ENCODE results near the gene TENT5D. TPM values are rescaled to one million over a fixed set of nuclear protein-coding genes. Genes with fewer than 3 reads are reported as not detected.

TENT5D gene
- total RNA-seq, 3 donors from 2014 or later (not counting 1 experiment from before 2014, with no cell fraction given), result not detected

- Histone ChIP-seq H3K36me3 (ENCODE audit: control insufficient read depth, insufficient read depth, low read length) (no peaks in the 10 kb centered on the region), H3K27me3 (ENCODE audit: control insufficient read depth, insufficient read depth, low read length) (no peaks in the 10 kb centered on the region), H3K4me3 (ENCODE audit: low read length) (no peak overlapping the region), H3K9me3 (ENCODE audit: control insufficient read depth, insufficient read depth, low read length) (no peaks in the 10 kb centered on the region), H3K4me1 (ENCODE audit: control insufficient read depth, insufficient read depth, low read length) (no peaks in the 10 kb centered on the region), H3K27ac (ENCODE audit: low read length) (no peak overlapping the region)
- 83% methylated on average over 3 of the region's 3 CpGs for WGBS (ENCODE audit: insufficient coverage)
- Mint-ChIP-seq H3K4me3 (no peak overlapping the region), H3K27ac (no peak overlapping the region), H3K36me3 (no peaks in the 10 kb centered on the region), H3K27me3 (ENCODE audit: low read depth in 2 of 2) (no peaks in the 10 kb centered on the region), H3K4me1 (no peaks in the 10 kb centered on the region), H3K9me3 (peaks cover 3 to 8% of the 10 kb centered on the region in 2 donors)
- intact Hi-C loops (cut with micrococcal nuclease), result no loop called here
- DNase-seq (no peak), ATAC-seq (no peak)
- no peak for TF ChIP-seq CTCF (IDR thresholded peaks at IDR 0.05)
These were observed 2.8 kb downstream of the TENT5D start for GRCh38 chrX:80423000-80423399.

- Mint-ChIP-seq H3K27me3 (ENCODE audit: low read depth in 2 of 2) (no peaks in the 10 kb centered on the region), H3K4me3 (no peak overlapping the region), H3K9me3 (peaks cover 3 to 8% of the 10 kb centered on the region in 2 donors), H3K36me3 (no peaks in the 10 kb centered on the region), H3K27ac (no peak overlapping the region), H3K4me1 (no peaks in the 10 kb centered on the region)
- no peak for TF ChIP-seq CTCF (IDR thresholded peaks at IDR 0.05)
- no peaks in the 10 kb centered on the region for H3K4me1 ChIP-seq (ENCODE audit: control insufficient read depth, insufficient read depth, low read length)
- ATAC-seq, result no peak
- intact Hi-C loops (cut with micrococcal nuclease), result no loop called here
- no peaks in the 10 kb centered on the region for H3K9me3 ChIP-seq (ENCODE audit: control insufficient read depth, insufficient read depth, low read length)
- WGBS (ENCODE audit: insufficient coverage), result 65% methylated on average over 2 of the region's 2 CpGs
- H3K4me3 ChIP-seq (ENCODE audit: low read length), result no peak overlapping the region
- no peaks in the 10 kb centered on the region for H3K36me3 ChIP-seq (ENCODE audit: control insufficient read depth, insufficient read depth, low read length)
- DNase-seq, result no peak
- no peaks in the 10 kb centered on the region for H3K27me3 ChIP-seq (ENCODE audit: control insufficient read depth, insufficient read depth, low read length)
- no peak overlapping the region for H3K27ac ChIP-seq (ENCODE audit: low read length)
These were observed 3.5 kb downstream of the TENT5D start for GRCh38 chrX:80423744-80424143.

- Mint-ChIP-seq H3K36me3 (no peaks in the 10 kb centered on the region), H3K9me3 (peaks cover 4 to 6% of the 10 kb centered on the region in 2 donors), H3K4me1 (no peaks in the 10 kb centered on the region), H3K27ac (no peak overlapping the region), H3K4me3 (no peak overlapping the region), H3K27me3 (ENCODE audit: low read depth in 2 of 2) (no peaks in the 10 kb centered on the region)
- TF ChIP-seq CTCF (IDR thresholded peaks at IDR 0.05), result no peak
- Histone ChIP-seq H3K27ac (ENCODE audit: low read length) (no peak overlapping the region), H3K4me1 (ENCODE audit: control insufficient read depth, insufficient read depth, low read length) (no peaks in the 10 kb centered on the region), H3K36me3 (ENCODE audit: control insufficient read depth, insufficient read depth, low read length) (no peaks in the 10 kb centered on the region), H3K4me3 (ENCODE audit: low read length) (no peak overlapping the region), H3K27me3 (ENCODE audit: control insufficient read depth, insufficient read depth, low read length) (no peaks in the 10 kb centered on the region), H3K9me3 (ENCODE audit: control insufficient read depth, insufficient read depth, low read length) (no peaks in the 10 kb centered on the region)
- intact Hi-C loops (cut with micrococcal nuclease), result no loop called here
- ATAC-seq, result no peak
- DNase-seq, result no peak
- WGBS (ENCODE audit: insufficient coverage), result 100% methylated on average over 2 of the region's 3 CpGs
These were observed 10.7 kb downstream of the TENT5D start for GRCh38 chrX:80430826-80431504.

- Histone ChIP-seq H3K9me3 (ENCODE audit: control insufficient read depth, insufficient read depth, low read length) (no peaks in the 10 kb centered on the region), H3K36me3 (ENCODE audit: control insufficient read depth, insufficient read depth, low read length) (no peaks in the 10 kb centered on the region), H3K4me3 (ENCODE audit: low read length) (no peak overlapping the region), H3K27ac (ENCODE audit: low read length) (no peak overlapping the region), H3K4me1 (ENCODE audit: control insufficient read depth, insufficient read depth, low read length) (no peaks in the 10 kb centered on the region), H3K27me3 (ENCODE audit: control insufficient read depth, insufficient read depth, low read length) (no peaks in the 10 kb centered on the region)
- Mint-ChIP-seq H3K4me3 (no peak overlapping the region), H3K36me3 (no peaks in the 10 kb centered on the region), H3K27me3 (ENCODE audit: low read depth in 2 of 2) (no peaks in the 10 kb centered on the region), H3K4me1 (no peaks in the 10 kb centered on the region), H3K9me3 (peaks cover 4 to 6% of the 10 kb centered on the region in 2 donors), H3K27ac (no peak overlapping the region)
- no peak for ATAC-seq
- no peak for DNase-seq
- TF ChIP-seq CTCF (IDR thresholded peaks at IDR 0.05), result no peak
- intact Hi-C loops (cut with micrococcal nuclease), result no loop called here
These were observed 11.2 kb downstream of the TENT5D start for GRCh38 chrX:80431505-80431832.
